ENCODE data around the gene TMED5.

Gene TMED5

DNA sequence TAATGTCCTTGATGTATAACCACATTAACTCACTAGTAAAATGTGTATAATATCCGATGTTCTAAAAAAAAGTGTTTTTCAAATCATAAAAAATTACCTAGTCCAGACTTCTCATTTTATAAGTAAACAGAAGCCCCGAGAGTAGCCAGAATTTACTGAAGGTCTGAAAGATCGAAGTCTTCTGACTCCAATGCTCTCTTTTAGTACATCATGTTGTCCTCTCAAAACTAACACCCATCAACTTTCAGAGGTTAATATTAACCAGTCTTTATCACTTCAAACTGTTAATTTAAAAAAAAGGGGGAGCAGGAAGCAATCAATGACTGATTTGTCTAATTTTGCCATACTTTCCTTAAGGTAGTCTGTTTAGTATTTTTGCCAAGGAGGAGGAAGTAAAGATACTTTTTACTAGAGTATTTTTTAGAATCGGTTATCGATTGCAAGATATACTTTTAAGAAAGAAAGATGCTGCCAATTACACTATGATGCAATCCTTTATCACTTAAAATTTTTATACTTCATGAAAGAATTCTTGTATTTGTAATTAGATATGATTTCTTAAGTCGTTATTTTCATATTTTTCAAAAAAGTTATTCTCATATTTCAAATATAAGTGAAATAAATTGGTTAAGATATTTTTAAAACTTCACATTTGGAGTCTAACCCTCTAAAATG lies 25.8 kb upstream of the TMED5 start:
- TF ChIP-seq Cebpa-rat (IDR thresholded peaks at IDR 0.05), result no peak
- no peak overlapping the region for H3K4me3 ChIP-seq
- no peaks in the 10 kb centered on the region for H3K9me3 ChIP-seq (replicated peaks in 1 of 11)
- H3K27ac ChIP-seq, result no peak overlapping the region
- H3K4me2 ChIP-seq, result no peak overlapping the region
- peaks cover 56 to 99% (median 71%) of the 10 kb centered on the region in 11 experiments for H3K36me3 ChIP-seq
- H3K27me3 ChIP-seq, result no peaks in the 10 kb centered on the region
- no peak overlapping the region for H3K9ac ChIP-seq
- H3K4me1 ChIP-seq, result peaks cover 0 to 5% (median 0%) of the 10 kb centered on the region in 10 experiments; a peak in 2 of 20 replicates
- no peaks in the 10 kb centered on the region for H4K20me1 ChIP-seq

DNA sequence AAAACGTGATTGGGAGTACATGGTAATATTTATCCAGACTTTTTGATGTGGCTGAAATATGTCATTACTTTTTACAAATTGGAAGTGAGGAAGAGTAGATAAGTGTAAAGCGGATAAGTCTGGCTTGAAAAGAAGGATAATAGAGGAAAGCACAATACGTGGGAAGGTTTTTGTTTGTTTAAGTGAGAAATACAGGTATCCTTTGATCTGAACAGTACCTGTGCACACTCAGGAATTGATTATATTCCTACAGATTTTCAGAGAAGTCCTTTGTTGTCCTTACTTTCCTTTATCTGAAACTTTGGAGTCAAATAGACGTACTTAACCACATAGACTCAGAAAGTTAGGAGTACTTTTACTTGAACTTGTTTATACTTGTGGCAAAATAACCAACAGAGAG lies 20.5 kb upstream of the TMED5 start:
- peaks cover 0 to 5% (median 0%) of the 10 kb centered on the region in 10 experiments; a peak in 2 of 20 replicates for H3K4me1 ChIP-seq

DNA sequence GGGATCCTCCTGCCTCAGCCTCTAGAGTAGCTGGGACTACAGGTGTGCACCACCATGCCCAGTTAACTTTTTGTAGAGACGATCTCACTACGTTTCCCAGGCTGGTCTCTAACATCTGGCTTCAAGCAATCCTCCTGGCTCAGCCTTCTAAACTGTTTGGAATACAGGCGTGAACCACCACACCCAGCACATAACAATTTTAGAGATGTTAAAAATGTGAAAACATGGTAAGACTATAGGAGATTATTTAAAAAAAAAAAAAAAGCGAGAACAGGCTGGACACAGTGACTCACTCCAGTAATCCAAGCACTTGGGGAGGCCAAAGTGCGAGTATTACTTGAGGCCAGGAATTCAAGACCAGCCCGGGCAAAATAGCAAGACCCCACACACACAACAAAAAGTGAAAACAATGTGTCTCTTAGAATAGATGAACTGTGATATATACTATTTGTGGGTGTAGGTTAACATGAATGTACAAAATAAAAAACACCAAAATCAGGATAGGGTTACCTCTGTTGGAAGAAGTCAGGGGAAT lies 19.9 kb upstream of the TMED5 start:
- H3K4me3 ChIP-seq, result no peak overlapping the region
- no peak overlapping the region for H3K4me2 ChIP-seq
- H3K9me3 ChIP-seq (replicated peaks in 1 of 11), result no peaks in the 10 kb centered on the region
- peaks cover 0 to 5% (median 0%) of the 10 kb centered on the region in 10 experiments; a peak in 3 of 20 replicates for H3K4me1 ChIP-seq
- no peak overlapping the region for H3K9ac ChIP-seq
- H4K20me1 ChIP-seq, result no peaks in the 10 kb centered on the region
- peaks cover 62 to 99% (median 85%) of the 10 kb centered on the region in 11 experiments for H3K36me3 ChIP-seq
- H3K27me3 ChIP-seq, result no peaks in the 10 kb centered on the region
- no peak for TF ChIP-seq Cebpa-rat (IDR thresholded peaks at IDR 0.05)
- no peak overlapping the region for H3K27ac ChIP-seq

More for the DNA sequence above, 20.5 kb upstream of the TMED5 start:
- Histone ChIP-seq H3K27ac (no peak overlapping the region), H3K9ac (no peak overlapping the region), H3K4me3 (no peak overlapping the region), H3K9me3 (replicated peaks in 1 of 11) (no peaks in the 10 kb centered on the region), H4K20me1 (no peaks in the 10 kb centered on the region), H3K36me3 (peaks cover 56 to 99% (median 81%) of the 10 kb centered on the region in 11 experiments), H3K27me3 (no peaks in the 10 kb centered on the region), H3K4me2 (no peak overlapping the region)
- no peak for TF ChIP-seq Cebpa-rat (IDR thresholded peaks at IDR 0.05)

GRCh38 chr1:93199150-93199549 lies 18.9 kb upstream of the TMED5 start:
- Histone ChIP-seq H3K9me3 (replicated peaks in 1 of 11) (no peaks in the 10 kb centered on the region), H3K27me3 (no peaks in the 10 kb centered on the region), H3K4me3 (no peak overlapping the region), H3K9ac (no peak overlapping the region), H3K36me3 (peaks cover 66 to 99% (median 86%) of the 10 kb centered on the region in 11 experiments), H3K4me2 (no peak overlapping the region), H4K20me1 (no peaks in the 10 kb centered on the region), H3K27ac (no peak overlapping the region), H3K4me1 (peaks cover 0 to 6% (median 0%) of the 10 kb centered on the region in 10 experiments; a peak in 4 of 20 replicates)
- no peak for TF ChIP-seq Cebpa-rat (IDR thresholded peaks at IDR 0.05)

DNA sequence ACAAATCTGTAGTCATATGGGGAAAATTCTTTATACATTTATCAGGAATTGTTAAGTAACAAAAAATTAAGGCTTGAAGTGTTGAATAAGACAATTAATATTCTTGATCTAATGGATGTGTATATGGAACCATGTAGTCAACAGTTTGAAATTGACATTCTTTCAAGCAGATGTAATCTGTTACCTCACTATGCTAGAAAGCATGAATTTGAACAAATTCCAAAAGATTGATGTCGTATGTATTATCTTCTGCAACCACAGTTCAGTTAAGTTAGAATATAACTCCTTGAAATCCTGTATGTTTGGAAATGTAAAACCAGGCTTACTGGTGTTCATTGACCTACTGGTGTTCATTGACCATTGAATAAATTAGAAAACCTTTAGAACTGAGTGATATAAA lies 16.4 kb upstream of the TMED5 start:
- no peak overlapping the region for H3K4me3 ChIP-seq
- H3K4me2 ChIP-seq, result no peak overlapping the region
- no peaks in the 10 kb centered on the region for H3K9me3 ChIP-seq (replicated peaks in 1 of 11)
- no peak overlapping the region for H3K9ac ChIP-seq
- no peaks in the 10 kb centered on the region for H4K20me1 ChIP-seq
- H3K4me1 ChIP-seq, result peaks cover 0 to 6% (median 0%) of the 10 kb centered on the region in 10 experiments; a peak in 4 of 20 replicates
- no peaks in the 10 kb centered on the region for H3K27me3 ChIP-seq
- no peak for TF ChIP-seq Cebpa-rat (IDR thresholded peaks at IDR 0.05)
- H3K36me3 ChIP-seq, result peaks cover 54 to 96% (median 79%) of the 10 kb centered on the region in 11 experiments
- no peak overlapping the region for H3K27ac ChIP-seq

DNA sequence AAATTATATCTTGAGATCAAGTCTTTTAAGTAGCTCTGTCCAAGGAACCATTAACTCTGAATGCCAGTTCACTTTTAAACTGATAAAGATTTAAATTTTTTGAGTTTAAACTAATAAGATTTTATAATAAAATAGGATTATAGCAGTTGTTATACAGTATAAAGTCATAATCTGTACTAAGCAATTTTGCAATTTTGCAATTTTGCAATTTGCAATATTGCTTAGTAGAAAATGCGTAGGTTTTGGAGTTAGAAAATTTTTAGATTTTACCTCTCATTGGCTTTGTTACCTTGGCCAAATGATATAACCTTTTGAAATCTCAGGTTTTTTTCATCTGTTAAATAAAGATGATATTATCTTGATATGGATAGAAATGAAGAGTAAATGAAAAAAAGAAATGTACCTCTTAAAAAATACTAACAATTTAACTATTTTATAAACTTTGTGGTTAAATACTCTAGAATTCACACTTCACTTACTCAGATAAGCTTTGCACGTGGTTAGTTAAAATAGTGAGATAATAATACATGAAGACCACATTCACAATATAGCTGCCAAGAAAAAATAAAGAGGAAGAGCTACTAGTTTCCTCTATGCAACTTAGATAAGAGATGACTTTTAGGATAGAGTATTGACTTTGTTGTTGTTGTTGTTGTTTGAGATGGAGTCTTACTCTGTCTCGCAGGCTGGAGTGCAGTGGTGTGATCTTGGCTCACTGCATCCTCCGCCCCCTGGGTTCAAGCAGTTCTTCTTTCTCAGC lies 14.2 kb upstream of the TMED5 start:
- peaks cover 42 to 96% (median 69%) of the 10 kb centered on the region in 11 experiments for H3K36me3 ChIP-seq
- H3K27me3 ChIP-seq, result no peaks in the 10 kb centered on the region
- no peak overlapping the region for H3K9ac ChIP-seq
- H3K9me3 ChIP-seq (replicated peaks in 1 of 11), result no peaks in the 10 kb centered on the region
- H3K4me3 ChIP-seq, result no peak overlapping the region
- H3K4me1 ChIP-seq, result peaks cover 0 to 12% (median 8%) of the 10 kb centered on the region in 10 experiments; a peak in 14 of 20 replicates
- H4K20me1 ChIP-seq, result no peaks in the 10 kb centered on the region
- H3K27ac ChIP-seq, result no peak overlapping the region
- peak overlapping the region in 1 of 11 experiments; percentile 27; a peak in 1 of 22 replicates for H3K4me2 ChIP-seq
- no peak for TF ChIP-seq Cebpa-rat (IDR thresholded peaks at IDR 0.05)

DNA sequence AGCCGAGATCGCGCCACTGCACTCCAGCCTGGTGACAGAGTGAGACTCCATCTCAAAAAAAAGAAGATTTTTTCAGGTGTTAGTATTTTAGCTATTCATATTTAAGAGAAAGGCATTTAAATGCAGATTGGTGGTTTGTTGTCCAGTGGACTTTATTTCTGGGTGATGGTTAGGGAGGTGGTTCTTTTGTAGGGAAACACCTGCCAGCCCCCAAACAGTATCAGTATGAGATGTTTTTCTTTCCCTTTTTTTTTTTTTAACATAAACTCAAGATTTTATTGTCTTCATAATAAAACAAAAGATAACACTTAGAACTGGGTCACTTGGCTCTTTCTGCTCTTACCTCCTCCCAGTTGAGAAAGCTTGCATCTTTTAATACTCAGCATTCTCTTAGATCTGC lies 10.2 kb upstream of the TMED5 start:
- Histone ChIP-seq H4K20me1 (no peaks in the 10 kb centered on the region), H3K4me1 (peaks cover 0 to 37% (median 18%) of the 10 kb centered on the region in 10 experiments; a peak in 17 of 20 replicates), H3K4me2 (peak overlapping the region in 5 of 11 experiments; percentile 16 to 46 (median 22); a peak in 9 of 22 replicates), H3K36me3 (peaks cover 16 to 72% (median 43%) of the 10 kb centered on the region in 11 experiments), H3K27me3 (no peaks in the 10 kb centered on the region), H3K27ac (no peak overlapping the region), H3K9ac (no peak overlapping the region), H3K4me3 (no peak overlapping the region), H3K9me3 (replicated peaks in 1 of 11) (no peaks in the 10 kb centered on the region)
- TF ChIP-seq Cebpa-rat (IDR thresholded peaks at IDR 0.05), result no peak

GRCh38 chr1:93186667-93187066 lies 6.5 kb upstream of the TMED5 start:
- Histone ChIP-seq H3K9me3 (replicated peaks in 1 of 11) (no peaks in the 10 kb centered on the region), H3K4me1 (peaks cover 9 to 67% (median 33%) of the 10 kb centered on the region in 10 experiments), H3K4me2 (peak overlapping the region in 3 of 11 experiments; percentile 14 to 43 (median 33); a peak in 4 of 22 replicates), H4K20me1 (no peaks in the 10 kb centered on the region), H3K9ac (no peak overlapping the region), H3K27me3 (no peaks in the 10 kb centered on the region), H3K4me3 (no peak overlapping the region), H3K36me3 (peaks cover 9 to 36% (median 18%) of the 10 kb centered on the region in 11 experiments; a peak in 20 of 22 replicates), H3K27ac (no peak overlapping the region)
- no peak for TF ChIP-seq Cebpa-rat (IDR thresholded peaks at IDR 0.05)

All from BLaER1 treated with 17β-estradiol and CSF1 and Interleukin-3, amounts not matched to agents 10 nM and 100 nM (cell line).